Ureter (tissue), 1 donor: Measurements from ENCODE around the gene SRSF11. TPM values are rescaled to one million over a fixed set of nuclear protein-coding genes. Genes with fewer than 3 reads are reported as not detected.
"Not testable (repeated sequence)": the region's sequence is repeated elsewhere in the genome, so short reads cannot be mapped to it uniquely, and the experiment has no call there.

Experiments used
- DNase-seq: peaks from one replicate; pipeline ENCODE4 v3.0.0-alpha.2; 2020; ENCODE audit warnings: low spot score
- total RNA-seq: library from RNA; stranded (reverse); gene quantifications from one replicate; pipeline ENCODE4 v1.2.4, GENCODE V29; 2023
- donor health status: DM: yes; HTN: yes; CAD: no.

Gene SRSF11, protein sequence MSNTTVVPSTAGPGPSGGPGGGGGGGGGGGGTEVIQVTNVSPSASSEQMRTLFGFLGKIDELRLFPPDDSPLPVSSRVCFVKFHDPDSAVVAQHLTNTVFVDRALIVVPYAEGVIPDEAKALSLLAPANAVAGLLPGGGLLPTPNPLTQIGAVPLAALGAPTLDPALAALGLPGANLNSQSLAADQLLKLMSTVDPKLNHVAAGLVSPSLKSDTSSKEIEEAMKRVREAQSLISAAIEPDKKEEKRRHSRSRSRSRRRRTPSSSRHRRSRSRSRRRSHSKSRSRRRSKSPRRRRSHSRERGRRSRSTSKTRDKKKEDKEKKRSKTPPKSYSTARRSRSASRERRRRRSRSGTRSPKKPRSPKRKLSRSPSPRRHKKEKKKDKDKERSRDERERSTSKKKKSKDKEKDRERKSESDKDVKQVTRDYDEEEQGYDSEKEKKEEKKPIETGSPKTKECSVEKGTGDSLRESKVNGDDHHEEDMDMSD
- 184 TPM for total RNA-seq

DNA sequence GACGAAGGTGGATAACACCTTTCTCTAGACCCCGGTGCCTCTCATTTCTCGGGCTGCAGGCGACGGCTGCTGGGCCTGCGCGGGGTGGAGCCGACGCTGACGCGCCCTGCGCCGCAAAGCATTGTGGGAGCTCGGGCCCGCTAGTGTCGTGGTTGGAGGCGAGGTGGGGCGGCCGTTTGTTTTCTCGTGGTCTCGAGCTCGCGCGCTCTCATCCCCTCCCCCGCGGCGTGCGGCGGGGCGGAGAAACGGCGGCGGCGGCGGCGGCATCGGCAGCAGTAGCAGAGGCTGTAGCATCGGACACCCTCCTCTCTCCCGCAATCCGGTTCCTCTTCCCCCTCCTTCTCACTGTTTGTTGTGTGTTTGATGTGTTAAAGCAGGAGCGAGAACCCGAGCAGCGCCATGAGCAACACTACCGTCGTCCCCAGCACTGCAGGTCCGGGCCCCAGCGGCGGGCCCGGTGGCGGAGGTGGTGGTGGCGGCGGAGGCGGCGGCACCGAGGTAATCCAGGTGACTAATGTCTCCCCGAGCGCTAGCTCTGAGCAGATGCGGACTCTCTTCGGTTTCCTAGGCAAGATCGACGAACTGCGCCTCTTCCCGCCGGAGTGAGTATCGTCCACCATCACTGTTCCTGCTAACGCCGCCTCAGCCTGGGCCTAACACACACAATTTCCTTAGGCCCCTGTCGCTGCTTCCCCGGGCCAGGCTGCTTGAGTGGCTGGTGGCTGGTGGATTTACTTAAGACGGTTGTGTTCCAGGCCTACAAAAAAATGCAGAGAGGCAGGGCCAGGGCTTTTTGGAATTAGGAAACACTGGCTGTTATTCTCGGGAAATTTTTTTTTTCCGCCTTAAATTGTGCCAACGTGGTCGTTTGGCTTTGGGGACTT lies at the start of gene SRSF11:
Gene SRSF11, plus strand, starts transcription at position 143 of the 884 bp plus-strand sequence. Its CDS starts 257 bp downstream, at position 400.
- DNase-seq, result peak; percentile 98

GRCh38 chr1:70171512-70171911 lies 49.7 kb upstream of the SRSF11 start:
- no peak for DNase-seq

GRCh38 chr1:70185181-70185580 lies 36.0 kb upstream of the SRSF11 start:
- not testable (repeated sequence) for DNase-seq

DNA sequence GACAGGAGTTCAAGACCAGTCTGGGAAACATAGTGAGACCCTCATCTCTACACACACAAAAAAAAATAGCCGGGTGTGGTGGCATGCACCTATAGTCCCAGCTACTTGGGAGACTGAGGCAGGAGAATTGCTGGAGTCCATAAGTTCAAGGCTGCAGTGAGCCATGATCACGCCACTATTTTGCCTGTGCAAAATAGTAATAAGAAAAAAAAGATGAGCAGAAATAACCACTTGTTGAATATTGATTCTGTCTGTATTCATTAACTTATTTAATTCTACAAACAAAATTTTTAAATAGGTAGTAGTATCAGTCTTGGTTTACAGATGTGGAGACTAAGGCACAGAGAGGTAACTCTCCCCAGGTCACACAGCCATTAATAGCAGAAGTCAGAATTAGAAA lies 32.7 kb upstream of the SRSF11 start:
- DNase-seq, result no peak

DNA sequence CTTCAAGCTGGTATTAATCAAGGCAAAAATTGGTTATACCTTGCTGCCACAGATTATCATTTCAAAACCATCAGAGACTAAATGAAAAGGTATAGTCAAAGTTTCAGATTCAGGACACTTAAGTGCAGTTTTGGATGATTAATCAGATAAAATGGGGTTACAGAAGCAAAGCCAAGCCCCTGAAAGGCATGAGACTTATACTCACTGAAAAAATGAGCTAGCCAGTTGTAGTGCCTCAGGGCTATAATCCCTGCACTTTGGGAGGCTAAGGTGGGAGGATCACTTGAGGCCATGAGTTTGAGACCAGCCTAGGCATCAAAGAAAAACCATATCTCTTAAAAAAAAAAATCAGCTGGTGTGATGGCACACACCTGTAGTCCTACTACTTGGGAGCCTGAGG lies 31.0 kb upstream of the SRSF11 start:
- DNase-seq, result no peak

- DNase-seq, result not testable (repeated sequence)
Measured at GRCh38 chr1:70192446-70192845, 28.7 kb upstream of the SRSF11 start.

DNA sequence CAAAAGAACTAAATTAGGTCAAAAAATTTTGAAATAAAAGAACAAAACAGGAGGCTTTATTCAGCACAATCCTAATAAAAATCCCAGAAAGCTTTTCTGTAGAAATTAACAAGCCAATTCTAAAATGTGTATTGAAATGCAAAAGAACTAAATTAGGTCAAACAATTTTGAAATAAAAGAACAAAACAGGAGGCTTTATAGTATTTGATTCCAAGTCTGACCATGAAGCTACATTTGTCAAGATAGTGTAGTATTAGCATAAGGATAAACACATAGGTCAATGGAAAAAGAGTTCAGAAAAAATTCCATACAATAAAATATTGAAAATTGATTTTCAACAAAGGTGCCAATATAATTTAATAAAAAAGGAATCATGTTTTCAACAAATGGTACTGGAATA lies 26.6 kb upstream of the SRSF11 start:
- no peak for DNase-seq

GRCh38 chr1:70195342-70195741 lies 25.8 kb upstream of the SRSF11 start:
- DNase-seq, result no peak

DNA sequence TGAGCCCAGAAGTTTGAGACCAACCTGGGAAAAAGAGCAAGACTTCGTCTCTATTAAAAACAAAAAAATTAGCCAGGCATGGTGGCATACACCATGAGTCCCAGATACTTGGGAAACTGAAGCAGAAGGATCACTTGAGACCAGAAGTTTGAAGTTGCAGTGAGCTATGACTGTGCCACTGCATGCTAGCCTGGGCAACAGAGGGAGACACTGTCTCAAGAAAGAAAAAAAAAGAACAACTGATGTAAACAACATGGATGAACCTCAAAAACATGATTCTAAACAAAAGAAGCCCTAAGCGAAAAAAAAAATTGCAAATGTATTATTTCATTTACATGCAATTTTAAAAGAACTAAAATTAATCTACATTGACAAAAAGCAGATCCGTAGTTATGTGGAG lies 24.8 kb upstream of the SRSF11 start:
- no peak for DNase-seq

GRCh38 chr1:70200065-70200464 lies 21.1 kb upstream of the SRSF11 start:
- no peak for DNase-seq

DNA sequence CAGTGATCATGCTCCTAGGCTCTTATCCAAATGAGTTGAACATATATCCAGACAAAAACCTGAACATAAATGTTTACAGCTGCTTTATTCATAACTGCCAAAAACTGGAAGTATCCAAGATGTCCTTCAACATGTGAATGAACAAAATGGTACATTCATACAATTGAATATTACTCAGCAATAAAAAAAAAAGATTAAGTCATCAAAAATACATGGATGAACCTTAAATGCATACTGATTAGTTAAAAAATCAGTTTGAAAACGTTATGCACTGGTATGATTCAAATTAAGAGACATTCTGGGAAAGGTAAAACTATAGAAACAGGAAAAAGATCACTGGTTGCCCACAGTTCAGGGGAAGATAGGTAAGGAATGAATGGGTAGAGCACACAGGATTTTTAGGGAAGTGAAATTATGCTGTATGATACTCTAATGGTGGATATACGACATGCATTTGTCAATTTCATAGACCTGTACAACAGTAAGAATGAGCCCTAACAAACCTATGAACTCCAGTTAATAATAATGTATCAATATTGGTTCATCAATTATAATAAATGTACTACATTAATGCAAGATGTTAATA lies 18.9 kb upstream of the SRSF11 start:
- no peak for DNase-seq

DNA sequence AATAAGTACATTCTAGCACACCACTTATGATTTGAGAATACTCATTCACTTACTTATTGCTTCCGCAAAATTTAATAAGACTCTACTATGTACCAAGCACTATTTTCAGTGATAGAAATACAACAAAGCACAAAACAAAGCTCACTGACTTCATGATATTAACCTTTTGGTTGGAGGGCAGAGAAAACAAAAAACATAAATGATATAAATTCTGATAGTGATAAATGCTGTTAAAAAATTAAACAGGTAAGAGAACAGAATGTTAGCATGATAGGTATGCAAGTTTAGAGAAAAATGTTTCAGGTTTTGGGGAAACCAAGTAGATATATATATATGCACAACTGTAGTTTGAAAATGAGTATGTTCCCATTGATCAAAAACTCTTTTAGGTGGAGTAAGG lies 17.0 kb upstream of the SRSF11 start:
- no peak for DNase-seq

- DNase-seq, result no peak
Measured at GRCh38 chr1:70204600-70204999, 16.6 kb upstream of the SRSF11 start.

GRCh38 chr1:70205071-70205433 lies 16.1 kb upstream of the SRSF11 start:
- DNase-seq, result no peak

GRCh38 chr1:70205434-70206118 lies 15.6 kb upstream of the SRSF11 start, which contains the start of gene LRRC40:
Gene LRRC40, minus strand, starts transcription at chr1:70205579. Its CDS starts 39 bp downstream, at chr1:70205540.
- DNase-seq, result peak; percentile 94

DNA sequence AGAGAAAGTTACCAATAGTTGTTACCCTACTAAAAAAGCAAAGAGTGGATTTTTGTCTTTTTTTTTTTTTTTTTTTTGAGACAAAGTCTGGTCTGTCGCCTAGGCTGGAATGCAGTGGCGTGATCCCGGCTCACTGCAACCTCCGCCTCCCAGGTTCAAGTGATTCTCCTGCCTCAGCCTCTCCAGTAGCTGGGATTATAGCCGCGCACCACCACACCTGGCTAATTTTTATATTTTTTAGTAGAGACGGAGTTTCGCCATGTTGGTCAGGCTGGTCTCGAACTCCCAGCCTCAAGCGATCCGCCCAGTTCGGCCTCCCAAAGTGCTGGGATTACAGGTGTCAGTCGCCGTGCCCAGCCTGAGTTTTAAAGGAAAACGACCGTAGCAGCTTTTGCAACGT lies 14.3 kb upstream of the SRSF11 start:
- not testable (repeated sequence) for DNase-seq

DNA sequence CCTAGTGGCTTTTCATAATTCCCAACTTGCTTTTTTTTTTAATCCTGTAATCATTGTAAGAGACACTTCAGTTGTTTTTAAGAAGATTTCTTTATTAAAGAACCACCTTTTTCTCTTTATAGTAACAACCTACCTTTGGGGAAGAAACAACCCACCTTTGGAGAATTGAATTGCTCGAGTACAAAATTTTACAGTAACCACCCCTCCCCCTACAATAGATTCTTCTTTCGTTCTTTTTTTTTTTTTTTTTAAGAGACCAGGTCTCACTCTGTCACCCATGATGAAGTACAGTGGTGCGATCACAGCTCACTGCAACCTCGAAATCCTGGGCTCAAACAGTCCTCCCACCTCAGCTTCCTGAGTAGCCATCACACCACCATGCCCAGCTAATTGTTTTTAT lies 13.7 kb upstream of the SRSF11 start:
- no peak for DNase-seq

DNA sequence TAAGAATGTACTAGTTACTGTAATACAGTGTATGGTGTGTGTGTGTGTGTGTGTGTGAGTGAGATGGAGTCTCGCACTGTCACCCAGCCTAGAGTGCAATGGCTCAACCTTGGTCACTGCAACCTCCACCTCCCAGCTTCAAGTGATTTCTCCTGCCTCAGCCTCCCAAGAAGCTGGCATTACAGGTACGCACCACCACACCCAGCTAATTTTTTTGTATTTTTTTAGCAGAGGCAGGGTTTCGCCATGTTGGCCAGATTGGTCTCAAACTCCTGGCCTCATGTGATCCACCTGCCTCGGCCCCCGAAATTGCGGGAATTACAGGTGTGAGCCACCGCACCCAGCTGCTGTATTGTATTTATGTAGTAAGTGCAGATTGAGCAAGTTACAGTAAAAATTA lies 12.9 kb upstream of the SRSF11 start:
- DNase-seq, result no peak

DNA sequence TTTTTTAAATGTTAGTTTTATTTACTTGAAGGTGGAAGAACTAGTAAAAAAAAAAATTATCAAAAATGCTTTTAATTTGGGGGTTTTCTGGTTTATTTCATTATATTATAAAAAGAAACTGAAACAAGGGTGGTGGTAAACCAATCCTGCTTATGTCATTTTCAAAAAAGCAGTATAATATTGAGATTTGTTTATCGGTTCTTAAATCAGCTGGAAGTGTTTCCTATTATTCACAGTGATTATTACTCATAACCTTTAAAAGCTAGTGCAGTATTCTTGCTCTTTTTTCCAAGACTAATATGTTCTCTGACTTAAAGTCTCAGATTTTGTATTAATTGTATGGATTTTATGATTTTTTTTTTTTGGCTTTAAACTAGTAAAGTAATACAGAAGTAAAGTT lies 10.4 kb upstream of the SRSF11 start:
- no peak for DNase-seq

GRCh38 chr1:70211541-70211940 lies 9.6 kb upstream of the SRSF11 start:
- no peak for DNase-seq

DNA sequence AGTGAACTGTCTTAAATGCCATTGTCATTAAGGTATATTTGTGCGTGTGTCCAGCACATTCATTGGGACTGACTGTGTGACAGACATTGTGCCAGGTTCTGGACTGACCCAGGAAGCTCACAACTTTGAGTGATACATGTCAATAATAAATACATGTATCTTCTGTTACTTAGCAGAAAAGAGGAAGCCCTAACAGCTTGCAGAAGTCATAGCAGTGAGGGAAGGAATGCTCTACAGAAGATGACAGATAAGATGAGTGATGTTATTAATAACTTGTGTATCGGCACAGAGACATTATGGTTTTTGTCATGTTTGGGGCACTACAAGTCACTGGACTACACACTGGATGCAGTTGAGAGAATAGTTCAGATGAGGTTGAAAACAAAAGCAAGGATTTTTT lies 1.2 kb upstream of the SRSF11 start:
- DNase-seq, result no peak
